ENCODE results near the gene CNKSR2.

CNKSR2 gene

DNA sequence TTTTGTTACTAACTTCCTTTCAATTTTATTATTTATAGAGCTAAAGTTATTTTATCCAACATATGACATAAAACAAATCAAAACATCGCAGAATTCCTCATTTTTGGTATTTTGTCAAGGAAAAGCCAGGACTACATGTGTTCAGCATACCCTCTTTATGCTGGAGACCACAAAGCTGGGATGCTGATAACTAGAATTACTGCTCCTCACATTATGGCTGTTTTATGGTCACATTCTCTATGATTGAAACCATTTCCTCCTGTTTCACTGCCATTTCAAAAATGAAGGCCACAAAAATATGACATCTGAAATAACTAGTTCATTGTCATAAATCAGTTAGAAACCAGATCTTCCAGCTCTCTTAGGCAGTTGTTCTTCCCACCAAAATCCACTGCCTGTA is 242.2 kb downstream of the CNKSR2 start:
- no peak for DNase-seq

DNA sequence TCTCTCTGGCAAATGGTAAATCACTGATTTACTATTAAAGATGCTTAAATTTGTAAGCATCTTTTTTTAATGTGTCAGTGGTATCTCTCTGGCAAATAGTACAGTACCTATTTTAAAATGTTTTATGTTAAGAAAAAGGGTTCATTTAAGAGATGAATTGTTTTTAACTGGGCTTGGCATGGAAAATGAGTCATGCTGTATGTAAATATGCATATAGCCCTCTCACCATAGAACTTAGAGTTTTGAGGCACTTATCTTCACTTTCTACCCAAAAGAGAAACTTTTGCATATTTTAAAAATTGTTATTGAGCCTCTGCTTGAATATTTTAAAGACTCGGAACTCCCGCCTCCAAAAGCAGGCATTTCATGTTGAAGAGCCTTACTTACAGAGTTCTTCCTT is 246.0 kb downstream of the CNKSR2 start:
- DNase-seq: no peak

- no peak for DNase-seq
Observed at GRCh38 chrX:21623778-21624501, 249.7 kb downstream of the CNKSR2 start.

DNA sequence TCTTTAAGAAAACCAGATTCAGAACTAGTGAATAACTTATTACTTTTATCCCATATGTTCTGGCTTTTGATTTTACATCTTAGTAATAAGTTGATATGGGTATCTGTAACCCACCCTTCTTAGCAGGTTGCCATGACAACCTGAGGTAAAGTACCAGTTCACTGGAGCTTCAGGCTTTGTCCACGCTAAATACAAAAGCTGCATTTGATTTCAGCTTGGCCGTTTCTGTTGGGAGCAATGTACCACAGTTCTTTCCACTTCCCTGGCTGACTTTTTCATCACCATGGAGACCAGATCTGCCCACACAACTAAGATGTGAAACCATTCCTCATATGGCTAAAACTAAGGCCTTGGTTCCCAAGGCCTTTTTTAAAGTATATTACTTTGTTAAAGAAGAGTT is 257.8 kb downstream of the CNKSR2 start:
- DNase-seq: no peak

DNA sequence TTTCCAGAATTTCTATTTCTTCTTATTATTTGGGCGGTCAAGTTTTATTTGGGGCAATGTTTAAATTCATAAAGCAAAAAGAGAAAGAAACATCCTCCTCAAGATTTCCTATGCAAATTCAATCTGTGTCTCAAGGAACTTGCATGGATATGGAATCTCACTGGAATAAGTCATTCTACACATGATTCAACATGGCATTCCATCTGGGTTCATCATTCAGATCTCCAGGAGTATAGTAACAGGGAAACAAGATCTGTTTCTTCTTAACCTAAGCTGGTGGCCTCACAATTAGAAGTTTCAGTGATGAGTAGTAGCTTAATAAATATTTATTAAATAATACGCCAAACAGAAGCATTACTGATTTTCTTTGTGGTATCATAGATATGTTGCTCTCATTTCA is 264.1 kb downstream of the CNKSR2 start:
- DNase-seq: no peak

DNA sequence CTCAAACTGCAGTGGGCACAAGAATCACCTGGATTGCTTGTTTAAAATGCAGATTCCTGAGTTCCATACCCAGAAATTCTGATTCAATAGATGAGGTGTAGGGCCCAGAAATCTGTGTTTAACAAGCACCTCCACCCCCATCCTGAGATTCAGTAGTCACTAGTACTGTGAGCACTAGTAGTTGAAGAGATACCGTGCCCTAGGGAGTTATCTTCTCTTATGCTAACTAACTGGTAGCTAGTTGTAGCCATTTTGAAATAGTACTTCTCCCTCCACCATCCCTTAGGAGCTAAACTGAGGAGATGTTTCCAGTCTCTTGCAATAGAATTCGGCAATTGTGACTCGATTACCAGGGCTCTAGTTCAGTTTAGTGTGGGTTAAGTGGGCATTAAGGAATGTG is 265.6 kb downstream of the CNKSR2 start:
- DNase-seq: no peak

DNA sequence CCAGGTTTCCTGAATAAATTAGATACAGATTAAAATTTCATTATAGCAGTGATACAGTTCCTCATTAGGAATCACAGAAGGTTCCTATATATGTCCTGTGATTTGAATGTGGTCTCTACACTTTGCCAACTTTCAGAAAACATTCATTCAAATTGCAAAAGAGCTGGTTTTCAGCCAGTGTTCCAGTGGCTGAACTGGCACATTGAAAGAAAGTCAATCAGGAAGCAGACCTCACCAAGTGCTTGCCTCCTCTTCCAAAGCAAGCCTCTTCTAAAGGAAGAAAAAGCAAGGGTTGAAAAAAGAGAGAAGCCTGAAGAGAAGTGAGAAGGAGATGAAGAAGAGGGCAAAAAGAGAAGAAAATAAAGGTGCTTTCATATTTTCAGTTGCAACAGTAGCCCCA is 271.2 kb downstream of the CNKSR2 start:
- DNase-seq: no peak

GRCh38 chrX:21645886-21646285 is 271.7 kb downstream of the CNKSR2 start:
- no peak for DNase-seq

DNA sequence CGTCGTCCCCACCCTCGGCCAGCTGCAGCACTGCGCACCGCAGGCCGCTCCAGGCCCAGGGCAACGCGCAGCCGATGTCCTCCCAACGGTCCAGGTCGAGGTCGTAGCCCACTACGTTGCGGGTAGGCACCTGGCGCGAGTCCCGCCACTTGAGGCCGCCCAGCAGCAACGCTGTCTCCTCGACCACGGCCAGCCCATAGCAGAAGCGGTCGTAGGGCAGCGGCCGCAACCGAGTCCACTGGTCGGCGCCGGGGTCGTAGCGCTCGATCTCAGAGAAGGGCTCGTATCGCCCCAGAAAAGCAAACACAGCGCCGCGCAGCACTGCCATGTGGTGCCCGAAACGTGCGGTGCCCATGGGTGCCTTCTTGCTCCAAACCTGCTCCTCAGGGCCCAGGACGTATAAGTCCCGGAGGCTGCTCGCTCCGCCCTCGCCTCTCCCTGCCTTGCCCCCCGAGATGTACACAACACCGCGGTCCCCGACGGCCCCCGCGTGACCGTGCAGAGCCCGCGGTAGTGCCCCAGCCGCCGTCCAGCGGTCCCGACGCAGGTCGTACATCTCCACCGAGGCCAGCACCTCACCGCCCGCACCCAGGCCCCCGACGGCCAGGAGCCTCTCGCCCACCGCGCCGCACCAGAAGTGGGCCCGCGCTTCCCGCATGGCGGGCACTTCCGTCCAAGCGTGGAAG is 281.8 kb downstream of the CNKSR2 start:
- no peak for DNase-seq

DNA sequence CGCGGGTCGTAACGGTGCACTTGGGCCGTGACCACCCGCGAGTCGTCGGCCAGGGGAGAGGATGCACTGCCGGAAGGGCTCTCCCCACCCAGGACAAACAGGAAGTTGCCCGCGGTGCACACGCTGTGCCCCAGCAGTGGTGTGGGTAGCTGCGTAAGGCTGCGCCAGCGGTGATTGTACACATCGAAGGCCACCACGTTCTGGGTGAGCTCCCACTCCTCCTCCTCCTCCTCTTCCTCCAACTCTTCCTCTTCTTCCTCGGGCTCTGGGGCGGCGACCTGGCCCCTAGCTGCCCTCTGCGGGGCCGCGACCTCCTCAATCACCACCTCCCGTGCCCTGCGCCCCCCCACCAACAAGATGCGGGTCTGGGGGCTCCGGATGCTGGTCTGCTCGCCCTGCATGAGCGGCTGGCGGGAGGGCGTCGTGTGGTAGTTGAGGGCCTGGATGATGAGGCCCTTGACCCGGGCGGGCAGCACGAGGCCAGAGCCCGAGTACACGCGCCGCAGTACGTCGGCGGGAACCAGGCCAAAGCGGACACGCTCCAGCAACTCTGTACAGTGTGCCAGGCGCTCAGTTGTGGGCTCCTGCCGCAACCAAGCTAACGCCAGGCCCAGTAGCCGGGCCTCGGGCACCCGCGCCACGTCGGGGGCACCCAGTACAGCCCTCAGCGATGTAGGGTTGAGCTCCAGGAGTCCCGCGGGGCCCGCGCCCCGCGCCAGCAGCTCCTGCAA is 282.5 kb downstream of the CNKSR2 start:
- no peak for DNase-seq

DNA sequence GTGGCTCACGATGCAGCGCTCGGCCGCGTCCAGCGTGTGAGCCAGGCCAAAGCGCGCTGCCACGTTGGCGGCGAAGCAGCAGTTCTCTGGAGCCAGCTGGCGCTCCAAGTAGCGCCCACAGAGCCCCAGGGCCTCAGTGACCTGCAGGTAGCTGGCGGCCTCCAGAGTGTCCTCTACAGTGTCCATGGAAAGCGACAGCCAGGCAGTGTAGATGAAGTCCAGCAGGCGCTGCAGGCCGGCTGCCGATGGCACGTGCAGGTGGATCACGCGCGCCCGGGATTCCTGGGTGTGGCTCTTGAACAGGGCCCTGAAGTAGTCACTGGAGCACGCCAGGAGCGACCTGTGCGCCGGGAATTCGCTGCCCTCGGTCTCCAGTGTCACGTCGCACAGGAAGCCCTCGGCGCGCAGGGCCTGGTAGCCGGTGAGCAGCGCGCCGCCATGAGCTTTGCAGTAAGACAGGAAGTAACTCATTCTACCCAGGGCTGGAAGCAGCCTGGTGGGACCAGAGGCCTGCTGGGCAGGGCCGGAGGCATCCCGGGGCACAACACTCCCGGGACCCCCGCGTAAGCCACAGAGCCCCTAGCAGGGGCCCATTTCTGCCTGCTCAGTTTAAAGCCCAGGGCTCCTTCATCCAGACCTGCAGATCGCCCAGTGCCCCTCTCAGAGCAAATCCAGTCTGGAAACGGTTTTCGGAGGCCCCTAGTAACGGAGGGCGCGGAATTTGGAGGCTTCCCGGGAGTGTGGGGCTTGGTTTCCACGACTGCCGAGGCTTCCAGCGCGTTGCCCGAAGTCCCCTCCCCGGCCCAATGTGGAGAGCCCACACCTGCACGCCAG is 283.3 kb downstream of the CNKSR2 start:
- DNase-seq: peak; percentile 11

DNA sequence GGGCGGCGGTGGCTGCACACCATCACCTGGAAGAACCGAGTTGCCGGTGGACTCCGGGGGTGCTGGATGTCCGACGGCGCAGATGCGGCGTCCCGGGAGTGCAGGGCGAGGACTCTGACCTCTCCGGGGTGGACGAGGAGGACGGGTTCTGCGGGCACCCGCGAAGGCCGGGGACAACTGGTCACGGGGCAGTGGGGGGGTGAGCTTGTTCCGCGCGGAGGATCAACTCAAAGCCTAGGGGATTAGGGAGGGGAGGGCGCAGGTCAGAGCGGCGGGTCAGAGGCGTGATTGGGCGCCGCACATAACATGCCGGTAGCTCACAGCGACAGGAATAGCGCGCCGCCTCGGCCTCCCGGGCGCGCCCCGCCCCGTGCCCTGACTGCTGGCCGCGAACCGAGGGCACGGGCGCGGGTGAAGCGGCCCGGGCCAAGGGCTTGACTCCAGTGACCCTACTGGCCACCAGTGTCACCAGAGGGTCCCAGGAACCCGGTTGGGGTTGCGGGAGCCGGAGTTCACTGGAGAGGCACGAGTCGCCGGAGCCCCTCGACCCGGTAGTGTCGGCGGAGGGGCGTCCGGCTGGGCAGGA is 284.0 kb downstream of the CNKSR2 start, which contains the start of gene KLHL34:
KLHL34 (minus strand) TSS at position 179 of the 586 bp plus-strand sequence. CDS start 542 bp downstream, outside the sequence.
- DNase-seq: peak; percentile 26

DNA sequence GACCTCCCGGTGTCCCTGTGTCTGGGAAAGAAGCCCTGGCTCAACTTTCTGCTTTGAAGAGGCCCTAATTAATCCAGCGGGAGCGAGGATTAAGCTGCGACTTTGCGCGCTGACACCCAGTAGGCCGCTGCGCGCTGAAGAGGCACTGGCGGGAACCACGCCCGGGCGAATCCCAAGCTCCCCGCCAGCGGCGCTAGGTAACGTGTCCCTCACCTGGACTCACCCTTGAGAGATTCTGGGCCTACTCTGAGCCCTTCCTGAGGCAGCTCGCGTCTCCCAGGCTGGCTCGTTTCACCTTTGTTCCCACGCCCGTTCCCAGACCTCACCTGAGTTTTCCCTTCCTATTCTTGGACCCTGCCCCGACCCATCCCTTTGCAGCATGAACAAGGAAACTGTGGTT is 284.5 kb downstream of the CNKSR2 start:
- peak; percentile 27 for DNase-seq

- DNase-seq: no peak
Observed at GRCh38 chrX:21659320-21659719, 285.1 kb downstream of the CNKSR2 start.

- DNase-seq: no peak
Observed at GRCh38 chrX:21660156-21660555, 285.9 kb downstream of the CNKSR2 start.

- no peak for DNase-seq
Observed at GRCh38 chrX:21661316-21661715, 287.1 kb downstream of the CNKSR2 start.

GRCh38 chrX:21662761-21663160 is 288.5 kb downstream of the CNKSR2 start:
- DNase-seq: no peak

GRCh38 chrX:21666252-21666651 is 292.0 kb downstream of the CNKSR2 start:
- no peak for DNase-seq

DNA sequence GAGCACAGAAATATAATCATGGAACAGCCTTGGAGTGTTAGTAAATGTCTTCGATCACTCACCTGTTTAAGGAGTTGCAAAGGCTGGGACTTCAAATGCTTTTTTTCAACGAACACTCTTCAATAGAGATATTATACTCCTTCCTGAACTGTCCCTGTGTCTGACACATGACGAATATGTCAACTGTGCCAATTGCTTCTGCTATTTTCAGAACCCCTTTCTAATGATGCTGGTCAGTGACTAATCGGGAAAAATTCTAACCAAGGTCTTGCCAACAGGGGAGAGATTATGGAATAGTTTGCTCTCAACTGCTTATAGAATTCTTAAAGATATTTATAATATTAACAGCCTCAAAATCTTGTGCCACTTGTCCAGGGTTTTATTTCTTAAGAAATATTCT is 292.5 kb downstream of the CNKSR2 start:
- no peak for DNase-seq

DNA sequence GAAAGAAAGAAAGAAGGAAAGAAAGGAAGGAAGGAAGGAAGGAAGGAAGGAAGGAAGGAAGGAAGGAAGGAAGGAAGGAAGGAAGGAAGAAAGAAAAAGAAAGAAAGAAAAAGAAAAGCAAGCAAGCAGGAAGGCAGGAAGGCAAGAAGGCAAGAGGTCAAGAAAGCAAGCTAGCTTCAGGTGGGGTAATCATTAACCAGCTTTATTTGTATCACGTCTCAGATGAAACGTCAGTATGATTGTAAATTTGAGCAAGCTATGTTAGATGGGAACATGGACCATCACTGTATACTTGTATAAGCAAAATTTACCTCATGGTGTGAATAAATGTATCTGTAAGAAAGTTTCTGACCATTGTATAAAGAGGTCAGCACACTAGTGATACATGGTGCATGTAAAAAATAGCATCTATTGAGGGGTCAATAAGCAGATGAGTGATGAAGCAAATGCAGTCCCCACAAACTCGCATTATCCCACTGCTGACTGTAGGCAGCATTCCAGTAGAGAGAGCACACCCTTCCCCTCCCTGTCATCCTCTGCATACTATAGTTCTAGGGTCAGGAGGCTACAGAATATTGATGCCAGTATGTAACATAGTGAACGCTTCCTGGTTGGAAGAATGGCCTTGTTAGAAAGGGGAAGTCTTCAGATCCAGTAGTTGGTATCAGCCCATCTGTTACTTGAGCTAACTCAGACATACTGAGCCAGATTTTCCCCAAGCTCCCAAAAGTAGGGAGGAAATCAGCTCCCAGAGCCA is 300.4 kb downstream of the CNKSR2 start:
- DNase-seq: no peak

GRCh38 chrX:21675931-21676330 is 301.7 kb downstream of the CNKSR2 start:
- DNase-seq: no peak
